Measurements from ENCODE around the gene DHRSX.
"Not testable (repeated sequence)": the region's sequence is repeated elsewhere in the genome, so short reads cannot be mapped to it uniquely, and the experiment has no call there.

The DHRSX gene

GRCh38 chrX:2211667-2212066 lies 289.1 kb downstream of the DHRSX start:
- not testable (repeated sequence) for DNase-seq (ENCODE audit: low read depth)

GRCh38 chrX:2193273-2193592 lies 307.5 kb downstream of the DHRSX start:
- DNase-seq (ENCODE audit: low read depth), result no peak

GRCh38 chrX:2192584-2193272 lies 308.0 kb downstream of the DHRSX start:
- DNase-seq (ENCODE audit: low read depth), result no peak

- DNase-seq (ENCODE audit: low read depth), result no peak
Measured at GRCh38 chrX:2188840-2189239, 311.9 kb downstream of the DHRSX start.

GRCh38 chrX:2188330-2188792 lies 312.4 kb downstream of the DHRSX start:
- DNase-seq (ENCODE audit: low read depth), result no peak

GRCh38 chrX:2187352-2188115 lies 313.2 kb downstream of the DHRSX start:
- no peak for DNase-seq (ENCODE audit: low read depth)

GRCh38 chrX:2185341-2186082 lies 315.3 kb downstream of the DHRSX start:
- DNase-seq (ENCODE audit: low read depth), result no peak

GRCh38 chrX:2184089-2184488 lies 316.7 kb downstream of the DHRSX start:
- no peak for DNase-seq (ENCODE audit: low read depth)

GRCh38 chrX:2183193-2183725 lies 317.5 kb downstream of the DHRSX start:
- DNase-seq (ENCODE audit: low read depth), result no peak

- no peak for DNase-seq (ENCODE audit: low read depth)
Measured at GRCh38 chrX:2177541-2177940, 323.2 kb downstream of the DHRSX start.

- DNase-seq (ENCODE audit: low read depth), result no peak
Measured at GRCh38 chrX:2176733-2177132, 324.0 kb downstream of the DHRSX start.

GRCh38 chrX:2176274-2176673 lies 324.5 kb downstream of the DHRSX start:
- no peak for DNase-seq (ENCODE audit: low read depth)

GRCh38 chrX:2172359-2172758 lies 328.4 kb downstream of the DHRSX start:
- no peak for DNase-seq (ENCODE audit: low read depth)
